PFSK-1 (cell line): ENCODE results near the gene OVOL1.

Experiments
- FOXP2 ChIP-seq: optimal IDR thresholded peaks from 2 replicates; pipeline ENCODE3; 2011; ENCODE audit warnings: borderline replicate concordance, control low read depth, inconsistent platforms; ENCODE audit not compliant: insufficient read depth; ENCODE audit errors: extremely low read length, extremely low read depth
- POLR2AphosphoS5 ChIP-seq: IDR thresholded peaks from 2 replicates; pipeline ENCODE4 v1.6.1; 2012; ENCODE audit warnings: low read depth, mild to moderate bottlenecking, control low read depth, low read length, moderate library complexity
- REST ChIP-seq, 2 experiments: IDR thresholded peaks; 2 replicates each; pipeline versions ENCODE4 v1.6.1 to v1.8.0; 2011 to 2012; ENCODE audit warnings: low read depth in 2 of 2, low read length in 2 of 2, control low read depth in 1 of 2, inconsistent platforms in 1 of 2, mild to moderate bottlenecking in 1 of 2, moderate library complexity in 1 of 2; ENCODE audit not compliant: insufficient read depth in 1 of 2
- SIN3A ChIP-seq: IDR thresholded peaks from 2 replicates; pipeline ENCODE4 v1.6.1; 2012; ENCODE audit warnings: mild to moderate bottlenecking, low read length, moderate library complexity, borderline replicate concordance; ENCODE audit not compliant: insufficient read depth
- TAF1 ChIP-seq: IDR thresholded peaks from 2 replicates; pipeline ENCODE4 v1.6.1; 2012; ENCODE audit warnings: low read length, control low read depth, borderline replicate concordance; ENCODE audit not compliant: insufficient read depth

The OVOL1 gene

DNA sequence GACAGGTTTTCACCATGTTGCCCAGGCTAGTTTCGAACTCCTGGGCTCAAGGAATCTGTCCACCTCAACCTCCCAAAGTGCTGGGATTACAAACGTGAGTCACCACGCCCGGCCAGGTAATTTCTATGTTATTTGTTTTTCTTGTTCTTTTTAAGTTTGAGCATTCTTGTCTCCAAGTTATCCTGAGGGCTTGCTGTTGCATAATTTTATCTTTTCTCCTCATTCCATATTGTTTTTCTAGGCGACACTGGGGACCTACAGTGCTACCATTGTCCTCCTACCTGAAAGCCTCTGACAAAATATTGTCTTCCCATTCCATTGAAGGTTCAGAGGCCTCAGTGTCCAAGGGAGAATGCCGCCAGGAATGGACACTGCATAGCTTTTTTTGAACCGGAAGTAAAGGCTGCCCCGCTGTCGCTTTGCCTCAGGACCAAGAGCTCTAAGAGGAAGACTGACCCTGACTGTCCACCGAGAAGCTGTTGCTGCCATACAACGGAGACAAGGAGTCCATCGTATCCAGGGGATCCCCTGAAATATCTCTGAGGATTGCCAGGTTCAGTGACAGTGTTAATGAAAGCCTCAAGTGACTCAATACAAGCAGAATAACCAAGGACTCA lies 15.8 kb upstream of the OVOL1 start:
- TF ChIP-seq FOXP2 (no peak), REST (IDR thresholded peaks at IDR 0.05; ENCODE audit: insufficient read depth in 1 of 2, low read depth in 2 of 2, low read length in 2 of 2) (no peak), POLR2AphosphoS5 (no peak), SIN3A (no peak), TAF1 (no peak)

DNA sequence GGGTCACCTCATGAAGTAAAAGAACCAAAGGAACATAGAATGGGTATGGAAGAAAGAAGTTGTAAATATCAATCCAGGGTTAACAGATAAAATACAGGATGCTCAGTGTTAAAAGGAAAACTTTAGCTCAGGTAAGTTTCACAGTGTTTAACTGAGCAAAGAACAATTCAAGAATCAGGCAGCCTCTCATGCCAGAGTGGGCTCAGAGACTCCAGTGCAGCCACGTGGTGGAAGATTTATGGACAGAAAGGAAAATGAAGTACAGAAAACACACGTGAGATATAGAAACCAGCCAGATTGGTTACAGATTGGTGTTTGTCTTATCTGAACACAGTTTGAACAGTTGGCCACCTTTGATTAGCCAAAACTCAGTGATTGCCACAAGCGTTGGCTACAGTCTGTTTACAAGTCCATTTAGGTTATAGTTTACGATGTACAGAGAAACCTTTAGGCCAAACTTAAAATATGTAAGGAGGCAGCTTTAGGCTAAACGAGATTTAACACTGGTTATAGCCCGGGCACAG lies 15.2 kb upstream of the OVOL1 start:
- no peak for TF ChIP-seq REST (IDR thresholded peaks at IDR 0.05; ENCODE audit: insufficient read depth in 1 of 2, low read depth in 2 of 2, low read length in 2 of 2)
- TF ChIP-seq POLR2AphosphoS5: no peak
- TF ChIP-seq FOXP2: no peak
- no peak for TF ChIP-seq TAF1
- TF ChIP-seq SIN3A: no peak

DNA sequence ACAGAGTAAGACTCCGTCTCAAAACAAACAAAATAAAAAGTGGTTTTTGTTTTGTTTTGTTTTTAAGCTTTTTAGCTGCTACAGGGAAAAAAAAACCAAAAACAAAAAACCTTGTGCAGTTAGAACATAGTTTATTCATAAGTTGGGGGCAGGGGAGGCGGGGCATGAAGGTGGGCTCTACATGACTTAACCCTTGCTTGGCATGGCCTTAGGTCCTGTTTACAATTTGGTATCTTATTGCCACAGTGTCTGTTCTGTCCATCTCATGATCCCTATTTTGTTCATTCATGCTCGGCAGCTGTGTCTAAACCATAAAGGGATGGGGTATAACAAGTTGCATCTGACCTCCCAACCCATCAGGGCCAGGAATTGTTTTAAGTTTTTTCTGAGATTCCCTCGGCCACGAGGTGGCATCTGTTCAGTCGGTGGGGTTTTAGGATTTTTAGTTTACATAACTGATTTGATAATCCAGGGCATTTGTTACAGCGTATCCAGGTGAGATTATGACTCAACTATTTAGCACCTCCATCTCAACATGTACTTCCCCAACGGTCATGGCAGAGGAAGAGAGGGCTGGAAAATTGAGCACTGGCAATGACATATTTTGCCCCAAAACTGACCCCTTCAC lies 13.0 kb upstream of the OVOL1 start:
- no peak for TF ChIP-seq REST (IDR thresholded peaks at IDR 0.05; ENCODE audit: insufficient read depth in 1 of 2, low read depth in 2 of 2, low read length in 2 of 2)
- TF ChIP-seq FOXP2: no peak
- no peak for TF ChIP-seq SIN3A
- no peak for TF ChIP-seq TAF1
- no peak for TF ChIP-seq POLR2AphosphoS5

GRCh38 chr11:65774525-65775306 lies 12.1 kb upstream of the OVOL1 start:
- TF ChIP-seq TAF1 (no peak), POLR2AphosphoS5 (no peak), SIN3A (no peak), REST (IDR thresholded peaks at IDR 0.05; ENCODE audit: insufficient read depth in 1 of 2, low read depth in 2 of 2, low read length in 2 of 2) (no peak), FOXP2 (no peak)
